NCI-H1694 (cell line): ENCODE data around the gene RNF220.

Experiments
- DNase-seq: peaks from one replicate; lab custom pipeline; 2025; lab: John Stamatoyannopoulos, UW

The RNF220 gene

DNA sequence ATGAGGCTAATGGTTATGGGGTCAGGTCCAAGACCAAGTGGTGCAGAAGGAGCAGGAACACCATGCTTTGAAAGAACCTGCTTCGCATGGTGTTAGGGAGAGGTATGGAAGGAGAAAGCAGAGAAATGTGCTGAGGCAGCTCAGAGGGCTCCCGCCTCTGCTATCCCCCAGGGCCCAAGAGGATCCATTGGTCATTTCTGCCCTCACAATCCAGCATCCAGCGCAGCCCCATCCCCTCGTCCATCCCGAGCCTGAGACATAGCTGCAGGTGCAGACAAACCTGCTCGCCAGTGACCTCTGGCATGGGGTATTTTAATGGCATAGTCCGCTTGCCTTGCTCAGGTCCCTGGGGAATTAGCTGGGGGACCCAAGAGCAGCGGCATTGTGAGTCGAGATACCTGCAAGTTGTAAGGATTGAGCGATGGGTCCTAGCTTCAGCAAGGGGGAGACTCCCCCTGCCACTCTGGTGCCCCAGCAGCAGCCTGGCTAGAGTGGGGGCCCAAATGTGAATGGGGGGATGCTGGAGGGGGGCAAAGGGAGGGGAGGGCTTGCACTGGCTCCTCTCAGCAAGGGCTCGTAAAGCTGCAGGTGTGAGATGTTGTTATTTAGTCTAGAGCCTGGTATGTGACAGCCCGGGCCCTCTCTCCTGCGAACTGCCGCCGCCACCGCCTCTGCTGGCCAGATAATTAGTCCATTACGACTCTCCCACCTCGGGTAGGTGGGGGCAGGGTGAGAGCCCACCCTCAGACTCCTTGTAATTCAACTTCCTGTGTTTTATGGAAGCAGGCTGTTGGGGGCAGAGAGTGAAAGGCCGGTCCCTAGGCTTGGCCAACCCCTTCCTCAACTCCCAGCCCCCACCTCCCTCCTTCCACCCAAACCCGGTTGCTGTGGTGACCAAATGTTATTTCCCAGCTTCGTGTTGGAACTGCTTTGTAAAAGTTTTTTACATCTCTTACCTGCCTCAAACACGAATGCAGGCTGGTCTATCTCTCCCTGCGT is 118.8 kb downstream of the RNF220 start:
- DNase-seq, result no peak

DNA sequence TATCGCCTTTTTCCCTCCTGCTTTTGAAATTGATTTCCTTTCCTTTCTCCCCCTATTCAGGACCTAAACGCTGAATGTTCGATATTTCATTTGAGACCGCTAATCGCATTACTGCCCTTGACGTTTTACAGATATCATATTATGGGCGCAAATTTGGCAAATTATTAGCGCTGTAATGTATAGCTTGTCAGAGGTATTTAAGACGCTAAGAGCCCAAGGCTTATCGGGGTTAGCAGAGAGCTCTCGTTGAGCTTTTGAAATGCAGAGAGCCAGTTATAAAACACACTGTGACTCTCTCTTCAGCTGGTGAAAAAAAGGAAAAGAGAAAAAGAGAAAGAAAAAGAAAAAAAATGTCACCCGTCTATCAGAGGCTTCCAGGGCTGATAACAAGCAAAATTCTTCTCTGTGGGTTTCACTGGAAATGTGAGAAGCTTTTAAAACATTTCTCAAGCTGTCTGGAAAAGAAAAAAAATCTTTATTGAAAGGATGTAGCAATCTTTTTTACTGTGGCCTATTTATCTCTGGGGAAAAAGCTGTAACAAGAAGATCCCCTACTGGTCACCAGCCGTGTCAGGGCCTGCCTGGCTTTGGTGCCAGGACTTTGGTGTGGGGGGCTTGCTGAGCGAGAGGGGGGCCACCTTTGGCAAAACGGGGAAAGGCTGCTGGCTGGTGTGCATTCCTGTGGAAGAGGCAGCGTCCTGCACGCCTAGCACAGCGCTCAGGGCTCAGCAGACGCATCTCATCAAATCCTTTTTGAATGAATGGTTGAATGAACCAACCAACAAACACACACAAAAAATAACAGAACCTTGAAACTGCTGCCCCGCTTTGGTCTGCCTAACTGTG is 119.8 kb downstream of the RNF220 start:
- no peak for DNase-seq

DNA sequence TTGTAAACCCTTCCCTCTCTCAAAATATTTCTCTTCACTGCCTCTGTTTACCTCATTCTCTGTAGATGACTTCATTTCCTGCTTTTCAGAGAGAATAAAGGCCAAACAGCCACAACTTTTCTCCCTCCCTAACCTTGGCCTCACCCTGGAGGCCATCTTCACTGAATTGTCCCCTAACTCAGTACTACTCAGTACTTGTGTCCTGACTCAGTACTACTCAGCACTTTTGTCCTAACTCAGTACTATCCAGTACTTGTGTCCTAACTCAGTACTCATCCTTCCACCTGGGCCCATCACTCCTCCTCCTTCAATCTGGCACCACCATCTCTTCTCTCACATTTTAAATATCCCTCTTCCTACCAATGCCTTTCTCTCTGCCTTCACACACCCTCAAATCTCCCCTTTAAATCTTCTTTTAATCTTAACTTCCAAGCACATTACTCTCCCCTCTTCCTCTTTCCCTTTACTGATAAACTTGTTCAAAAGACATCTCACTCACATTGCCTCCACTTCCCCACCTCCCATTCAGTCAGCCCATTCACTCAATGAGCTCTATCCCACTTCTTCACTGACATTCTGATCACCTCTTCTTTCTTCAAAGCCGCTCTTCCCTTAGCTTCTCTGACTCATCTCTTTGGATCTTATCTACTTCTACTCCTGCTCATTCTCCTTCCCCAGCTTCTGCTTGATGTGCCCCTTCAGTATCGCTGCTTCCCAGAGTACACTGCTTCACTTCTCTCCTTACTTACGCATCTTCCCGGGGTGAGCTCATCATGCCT is 121.4 kb downstream of the RNF220 start:
- DNase-seq, result no peak

DNA sequence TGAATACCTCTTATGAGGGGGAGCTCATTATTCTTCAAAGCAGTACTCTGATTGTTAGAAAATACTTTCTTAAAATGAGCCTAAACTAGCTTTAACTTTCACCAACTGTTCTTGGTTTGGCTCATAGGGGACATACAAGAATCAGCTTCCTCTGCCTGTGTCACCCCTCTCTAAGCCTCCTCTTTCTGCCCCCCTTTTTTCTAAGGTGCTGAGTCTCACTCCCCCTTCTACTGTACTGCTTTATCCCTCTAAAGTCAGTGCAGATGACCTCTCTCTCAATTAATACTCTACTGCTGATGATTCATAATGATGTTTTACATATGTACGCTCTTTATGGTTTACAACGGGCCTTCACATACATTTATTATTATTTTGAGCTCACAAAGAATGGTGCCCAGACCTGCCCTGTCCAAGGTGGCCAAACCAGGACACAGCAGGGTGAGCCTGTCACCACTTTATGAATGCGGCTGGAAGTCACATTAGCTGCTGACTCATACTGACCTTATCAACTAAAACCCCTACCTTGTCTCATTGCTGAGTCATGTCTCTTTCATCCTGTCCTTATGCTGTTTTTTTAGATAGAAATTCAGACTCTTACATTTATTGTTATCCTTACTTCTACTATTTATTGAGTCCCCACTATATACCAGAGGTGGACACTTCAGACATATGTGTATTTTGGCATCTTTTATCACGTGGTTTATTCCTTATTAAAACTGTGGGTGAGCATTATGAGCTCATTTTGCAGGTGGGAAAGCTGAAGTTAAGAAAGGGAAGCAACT is 126.9 kb downstream of the RNF220 start:
- no peak for DNase-seq

DNA sequence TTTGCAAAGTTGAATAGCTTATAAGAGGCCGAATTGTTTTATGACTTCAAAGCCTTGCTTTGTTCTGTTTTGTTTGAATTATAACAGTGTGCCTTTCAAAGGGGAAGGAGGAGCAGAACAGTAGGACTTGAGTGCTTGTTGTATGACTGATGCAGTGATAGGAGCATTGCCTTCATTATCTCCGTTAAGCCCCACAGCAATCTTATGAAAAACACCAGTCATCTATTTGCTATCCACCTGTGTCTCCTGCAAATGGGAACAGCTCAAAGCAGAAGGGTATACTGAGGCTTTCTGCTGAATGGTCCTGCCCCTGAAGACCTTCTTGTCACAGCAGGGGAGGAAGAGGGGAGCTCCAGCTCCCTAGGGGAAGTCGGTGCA is 127.5 kb downstream of the RNF220 start:
- DNase-seq, result no peak

DNA sequence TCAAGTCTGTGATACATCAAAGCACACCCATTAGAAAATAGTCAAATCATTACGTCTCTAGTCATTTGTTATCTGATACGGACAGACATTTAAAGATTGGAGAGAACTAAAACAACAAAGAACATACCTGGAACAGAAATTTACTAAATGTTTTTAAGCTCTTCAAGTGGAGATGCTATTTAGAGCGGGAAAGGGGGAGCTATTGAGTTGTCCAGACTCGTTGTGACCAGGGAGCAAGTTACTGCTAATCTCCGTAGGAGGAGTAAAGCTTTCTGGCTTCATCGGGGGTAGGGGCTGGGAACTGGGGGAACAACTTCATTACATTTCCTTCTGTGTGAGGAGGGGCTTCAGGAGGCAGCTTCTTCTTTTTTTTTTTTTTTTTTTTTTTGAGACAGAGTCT is 129.7 kb downstream of the RNF220 start:
- DNase-seq, result no peak

DNA sequence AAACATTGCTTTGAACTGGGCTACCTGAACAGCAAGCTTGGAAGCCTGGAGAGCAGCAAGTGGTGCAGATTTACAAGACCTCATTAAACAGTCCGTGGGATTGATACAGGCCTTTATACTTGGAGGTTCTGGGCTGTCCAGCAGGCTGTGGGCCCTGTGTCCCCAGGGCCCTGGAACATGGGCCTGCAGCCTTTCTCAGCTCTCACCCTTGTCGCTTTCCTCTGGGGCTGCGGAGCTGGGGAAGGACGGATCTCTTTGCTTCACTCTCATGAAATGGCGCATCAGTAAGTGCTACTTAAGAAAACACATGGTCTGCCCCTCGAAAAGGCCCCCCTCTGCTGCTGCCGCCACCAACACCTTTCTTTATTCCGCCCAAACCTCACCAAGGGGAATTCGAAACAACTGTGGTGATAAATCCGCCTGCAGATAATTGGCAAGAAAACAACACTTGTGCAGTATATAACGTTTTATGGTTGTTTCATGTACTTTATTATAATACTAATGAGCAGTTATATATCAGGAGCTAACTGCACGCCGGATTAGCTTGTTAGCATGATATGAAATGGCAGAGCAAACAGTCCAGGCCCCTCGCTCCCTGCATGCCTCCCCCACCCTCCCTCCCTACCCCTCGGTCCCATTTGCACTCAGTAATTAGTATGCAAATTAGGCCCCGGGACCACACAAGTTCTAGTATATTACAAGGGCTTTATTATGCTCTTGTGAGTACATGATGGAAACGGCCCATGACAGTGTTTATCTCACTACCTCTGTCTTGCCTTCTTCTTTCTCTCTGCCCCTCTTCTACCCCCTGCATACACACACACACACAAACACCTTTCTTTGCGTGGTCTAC is 131.5 kb downstream of the RNF220 start:
- DNase-seq, result no peak

DNA sequence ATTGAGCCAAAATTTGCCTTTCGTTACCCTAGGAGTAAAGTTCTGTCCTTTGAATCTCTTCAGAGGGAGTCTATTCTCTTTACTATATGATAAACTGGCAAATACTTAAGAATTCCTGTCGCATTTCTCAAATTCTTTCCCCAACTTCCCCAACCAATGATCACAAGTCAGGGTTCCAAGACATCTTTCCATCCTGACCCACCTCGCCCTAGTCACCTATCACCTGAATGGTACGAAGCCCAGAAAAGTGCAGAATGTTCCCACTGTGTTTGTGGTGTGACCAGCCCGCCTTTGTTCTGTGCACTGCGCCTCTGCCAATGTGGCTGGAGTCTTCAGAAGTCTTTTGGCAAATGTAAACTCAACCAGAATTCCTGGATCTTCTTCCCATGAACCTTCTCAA is 132.5 kb downstream of the RNF220 start:
- no peak for DNase-seq

DNA sequence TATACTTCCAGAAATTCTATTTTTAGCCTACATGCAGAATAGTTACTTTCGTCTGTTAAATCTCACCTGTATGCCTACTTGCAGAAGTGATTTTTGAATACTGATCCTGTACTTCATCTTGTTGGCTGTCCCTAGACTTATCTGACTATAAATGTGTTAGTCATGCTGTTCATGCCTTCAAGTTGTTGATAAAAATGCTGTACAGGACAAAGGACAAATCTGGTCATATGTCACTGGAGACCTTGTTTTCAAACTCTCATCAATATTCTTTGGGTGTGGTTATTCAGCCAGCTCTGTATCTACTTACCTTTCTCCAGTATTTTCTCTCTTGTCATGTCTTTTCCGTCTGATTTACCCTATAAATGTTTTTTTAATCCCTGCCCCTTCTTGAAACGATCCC is 132.9 kb downstream of the RNF220 start:
- DNase-seq, result no peak

DNA sequence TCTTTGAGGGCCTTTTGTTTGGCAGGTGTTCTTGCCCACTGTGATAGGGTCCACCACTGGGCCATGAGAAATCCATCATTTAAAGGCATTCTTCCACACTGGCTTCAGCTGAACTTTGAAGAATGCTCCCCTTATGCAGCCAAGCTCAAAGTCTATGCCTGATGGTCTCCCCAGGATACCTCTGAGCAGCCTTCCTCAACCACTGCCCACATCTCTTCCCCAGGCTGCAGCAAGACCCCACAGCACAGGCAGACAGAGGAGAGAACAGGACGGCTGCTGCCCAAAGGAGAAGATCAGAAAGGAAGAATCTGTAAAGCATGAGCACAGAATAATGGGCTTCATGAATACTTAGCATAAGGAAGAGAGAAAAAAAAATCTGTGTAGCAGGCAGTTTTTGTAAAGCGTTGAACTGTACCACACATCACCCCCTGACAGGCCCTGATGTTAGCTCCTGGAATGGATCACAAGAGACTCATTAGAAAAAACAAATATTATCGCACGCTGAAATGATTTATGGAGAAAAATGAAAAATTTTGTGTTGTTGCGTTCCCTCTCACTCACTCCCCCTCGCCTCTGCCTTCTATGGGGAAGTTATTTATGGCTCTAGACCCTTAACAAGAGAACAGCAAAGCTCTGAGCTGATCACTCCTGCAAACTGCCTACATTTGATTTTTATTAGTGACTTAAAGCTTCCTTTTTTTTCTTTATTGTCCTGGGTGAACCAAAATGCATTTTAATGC is 135.1 kb downstream of the RNF220 start:
- DNase-seq, result no peak

DNA sequence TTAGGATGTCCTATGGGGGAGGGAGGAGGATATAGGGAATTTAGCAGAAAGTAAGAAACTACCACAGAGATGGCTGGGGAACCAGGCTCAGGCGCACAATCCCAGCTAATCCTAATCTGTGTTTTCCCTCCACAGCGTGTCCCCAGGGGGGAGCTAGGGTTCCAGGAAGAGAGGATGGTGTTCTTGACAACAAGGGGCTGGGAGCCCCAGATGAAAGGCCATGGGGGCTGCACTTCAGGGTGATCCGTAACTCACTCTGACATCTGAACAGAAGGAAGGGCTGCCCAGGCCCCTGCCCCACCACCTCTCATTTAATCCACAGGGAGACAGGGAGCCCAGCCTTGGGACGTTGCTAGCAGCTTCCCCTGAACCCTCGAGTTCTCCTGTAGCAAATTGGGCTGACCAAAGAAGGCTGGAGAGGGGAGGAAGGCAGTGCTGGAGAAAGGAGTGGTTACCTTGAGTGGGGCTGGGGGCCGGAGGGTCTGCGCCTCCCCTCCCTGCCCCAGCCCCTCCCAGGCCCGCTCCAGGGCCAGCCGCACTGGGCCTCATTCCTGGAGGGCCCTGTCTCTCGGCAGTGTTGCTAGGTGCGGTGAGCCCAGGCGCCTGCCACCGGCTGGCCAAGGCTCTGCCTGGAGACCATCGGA is 137.5 kb downstream of the RNF220 start:
- no peak for DNase-seq

DNA sequence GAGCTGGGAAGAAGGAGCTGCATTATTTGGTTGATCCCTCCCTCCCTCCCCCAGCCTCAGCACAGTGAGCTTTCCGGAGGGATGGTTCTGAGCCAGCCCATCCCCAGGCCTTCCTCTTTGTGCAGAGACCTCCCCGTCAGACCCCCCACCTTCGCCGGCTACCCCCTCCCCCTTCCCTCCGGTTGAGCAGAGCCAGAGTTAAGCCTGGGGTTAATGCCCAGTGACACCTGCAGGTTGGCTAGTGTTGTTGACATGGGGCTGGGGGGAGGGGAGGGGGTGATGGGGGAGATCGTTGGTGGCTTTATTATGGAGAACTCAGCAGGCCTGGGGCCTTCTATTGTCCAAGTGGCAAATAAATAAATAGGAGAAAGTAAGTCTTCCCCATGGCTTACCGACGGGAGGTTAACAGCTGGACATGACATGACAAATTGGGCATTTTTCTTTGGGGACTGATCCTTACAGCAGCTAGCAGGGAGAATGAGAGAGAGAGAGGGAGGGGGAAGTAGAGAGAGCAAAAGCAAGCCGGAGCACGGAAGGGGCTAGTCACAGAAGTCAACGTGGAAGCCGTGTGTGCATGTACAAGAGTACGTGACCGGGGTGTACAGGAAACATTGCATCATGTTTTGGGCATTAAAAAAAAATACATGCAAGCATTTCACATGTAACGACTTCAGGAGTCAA is 138.1 kb downstream of the RNF220 start:
- DNase-seq, result no peak

DNA sequence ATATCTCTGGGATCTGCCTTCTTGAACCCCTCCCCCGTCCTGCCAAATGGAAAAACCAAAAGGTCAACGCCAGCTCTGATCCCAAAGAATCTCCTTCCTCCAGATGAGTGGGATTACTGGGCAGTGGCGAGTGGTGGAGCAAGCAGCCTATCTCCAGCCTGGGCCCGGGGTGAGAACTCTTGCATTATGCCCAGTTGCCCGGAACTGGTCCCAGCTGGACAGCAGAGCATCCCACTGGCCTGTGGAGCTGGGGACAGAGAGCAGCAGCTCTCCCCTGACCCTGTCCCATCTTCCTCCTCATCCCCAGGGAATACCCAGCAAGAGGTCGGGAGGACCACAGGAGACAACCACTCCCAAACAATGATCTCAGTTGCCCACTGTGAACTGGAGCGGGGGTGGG is 138.7 kb downstream of the RNF220 start:
- no peak for DNase-seq

DNA sequence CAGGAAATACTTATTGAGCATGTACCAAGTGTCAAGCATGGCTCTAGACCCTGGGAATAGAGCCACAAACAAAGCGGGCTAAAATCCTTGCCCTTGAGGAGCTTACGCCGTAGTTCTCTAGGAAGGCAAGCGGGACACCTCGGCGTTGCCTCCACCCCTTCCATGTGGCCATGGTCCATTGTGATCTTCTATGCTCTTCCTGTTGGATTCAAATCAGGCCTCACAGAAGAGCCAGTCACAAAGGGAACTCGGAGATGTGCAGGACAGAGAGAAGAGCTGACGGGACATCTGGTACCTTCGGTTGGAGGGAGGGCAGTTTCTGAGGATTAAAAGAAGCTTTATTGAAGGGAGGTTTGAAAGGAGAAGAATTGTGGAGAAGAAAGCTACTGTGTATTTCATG is 139.9 kb downstream of the RNF220 start:
- DNase-seq, result no peak

DNA sequence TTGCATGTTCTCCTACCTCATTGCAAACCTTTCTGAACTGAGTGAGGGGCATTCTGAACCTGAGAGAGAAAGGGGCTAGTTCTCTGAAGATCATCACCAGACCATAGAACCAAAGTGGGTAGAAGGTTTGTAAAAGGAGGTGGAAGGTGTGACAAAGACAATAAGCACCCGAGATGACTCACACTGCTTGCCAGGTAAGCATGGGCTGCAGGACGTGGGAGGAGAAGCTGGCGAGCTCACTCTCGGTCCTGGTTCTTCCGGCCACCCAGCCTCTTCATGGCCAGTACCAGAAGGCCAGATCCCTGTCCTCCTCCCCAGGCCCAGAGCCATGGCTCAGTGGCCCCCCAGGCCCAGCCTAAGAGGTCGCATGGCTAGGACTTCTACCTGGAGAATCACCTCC is 140.9 kb downstream of the RNF220 start:
- DNase-seq, result no peak

DNA sequence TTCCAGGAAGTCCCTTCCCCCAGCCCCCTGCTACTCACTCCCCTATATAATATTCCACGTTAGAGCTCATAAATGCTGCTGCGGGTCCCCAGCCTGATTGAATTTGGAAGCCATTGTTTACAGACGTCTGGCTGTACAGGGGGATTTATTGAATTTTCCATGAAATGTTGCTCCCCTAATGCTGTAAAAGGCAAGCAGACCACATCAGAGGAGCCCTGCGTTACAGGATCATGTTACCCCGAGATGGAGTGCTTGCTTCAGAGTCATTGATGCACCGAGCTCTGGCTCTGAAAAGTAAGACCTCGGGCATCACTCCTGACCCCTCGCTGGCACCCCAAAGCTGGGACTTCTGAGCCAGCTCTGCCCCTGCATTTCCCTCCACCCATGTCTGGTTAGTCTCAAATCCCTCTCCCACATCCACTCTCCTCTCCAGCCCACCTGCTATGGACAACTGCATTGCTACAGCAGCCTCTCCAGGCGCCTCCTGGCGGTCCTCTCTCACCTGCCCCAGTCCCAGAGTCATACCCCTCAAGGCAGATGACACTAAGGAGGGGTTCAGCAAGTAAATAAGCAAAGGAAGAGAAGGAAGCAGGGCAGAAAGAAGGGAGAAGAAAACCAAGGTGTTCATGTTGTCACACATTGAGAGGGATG is 141.5 kb downstream of the RNF220 start:
- DNase-seq, result no peak

DNA sequence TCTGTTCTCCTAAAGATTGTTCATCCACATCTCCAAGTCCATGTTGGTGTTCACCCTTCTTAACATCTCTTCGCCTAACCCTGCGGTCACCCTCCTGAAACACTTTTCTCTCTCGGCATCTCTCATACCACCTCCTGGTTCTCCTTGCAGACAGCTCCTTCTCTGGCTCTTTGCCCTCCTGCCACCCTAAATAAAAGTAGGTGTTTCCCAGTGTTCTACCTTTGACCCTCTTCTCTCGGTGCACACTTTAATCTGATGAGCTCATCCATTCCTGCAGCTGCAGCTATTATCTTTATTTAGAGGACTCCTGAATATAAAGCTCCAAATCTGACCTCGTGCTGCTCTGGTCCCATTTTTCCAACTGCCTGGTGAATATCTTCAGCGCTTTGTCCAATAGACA is 142.3 kb downstream of the RNF220 start:
- no peak for DNase-seq

DNA sequence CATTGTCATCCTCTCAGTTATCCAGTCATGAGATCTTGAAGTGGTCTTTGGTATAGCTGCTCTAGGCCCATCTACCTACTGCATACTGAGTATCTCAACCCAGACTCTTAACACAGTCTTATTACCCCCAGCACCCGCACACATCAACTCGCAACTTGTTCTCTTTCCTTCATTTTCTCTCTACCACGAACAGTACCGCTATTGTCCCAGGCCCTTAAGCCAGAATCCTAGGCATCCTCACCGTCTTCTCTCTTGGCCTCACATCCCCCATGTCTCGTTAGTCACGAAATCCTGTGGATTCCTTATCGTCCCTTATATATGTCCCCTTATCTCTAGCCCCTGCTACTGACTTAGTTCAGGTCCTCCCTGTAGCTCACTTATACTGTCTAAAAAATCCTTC is 142.8 kb downstream of the RNF220 start:
- DNase-seq, result no peak
